Measurements from ENCODE around the gene CTTNBP2. TPM values are rescaled to one million over a fixed set of nuclear protein-coding genes. Genes with fewer than 3 reads are reported as not detected.
A peak's percentile ranks its signal among the peaks of the same experiment; 100 is the strongest.

Gene CTTNBP2
- polyA plus RNA-seq, 2 of the 4 experiments (the other 2 are of a cell fraction): 0.18 to 0.25 TPM

DNA sequence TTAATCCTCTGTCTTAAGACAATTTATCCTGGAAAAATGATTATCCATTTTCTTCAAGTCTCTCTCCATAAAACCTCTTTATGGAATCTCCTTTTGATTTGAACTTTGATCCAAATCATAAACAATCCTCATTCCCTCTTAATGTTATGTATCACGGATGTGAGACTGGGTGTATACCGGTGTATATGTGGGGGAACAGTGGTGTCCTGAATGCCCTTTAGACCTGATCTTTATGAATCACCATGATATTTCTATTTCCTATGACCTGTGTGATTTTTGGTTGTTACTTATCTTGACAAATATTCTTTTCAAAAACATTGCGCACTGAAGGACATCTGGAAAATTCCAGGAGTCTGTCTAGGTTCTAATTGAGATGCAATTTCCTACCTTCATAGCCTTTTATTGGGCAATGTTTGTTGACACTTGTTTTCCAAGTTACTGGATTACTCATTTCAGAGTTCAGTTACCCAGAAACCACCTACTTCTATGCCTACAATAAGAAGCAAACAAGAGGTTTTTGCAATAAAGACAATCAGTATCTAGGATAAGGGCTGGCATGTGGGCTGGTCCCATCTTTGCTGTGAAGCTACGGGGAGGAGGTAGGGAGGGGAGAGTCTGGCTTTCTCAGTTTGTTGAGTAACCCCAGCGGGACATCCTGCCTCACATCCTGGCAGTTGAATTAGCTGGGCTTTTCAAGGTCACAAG lies 190.4 kb downstream of the CTTNBP2 start (continued):
- TF ChIP-seq HOXB13 (CRISPR knock-in tag; IDR thresholded peaks at IDR 0.05; ENCODE audit: low read depth) (no peak), SMC3 (IDR thresholded peaks at IDR 0.05) (peak; percentile 25; the same call in 1 of the 3 replicates), NFE2L2 (conservative IDR thresholded peaks at IDR 0.05; ENCODE audit: low read length) (no peak)
- TF ChIP-seq, protein P1, sequence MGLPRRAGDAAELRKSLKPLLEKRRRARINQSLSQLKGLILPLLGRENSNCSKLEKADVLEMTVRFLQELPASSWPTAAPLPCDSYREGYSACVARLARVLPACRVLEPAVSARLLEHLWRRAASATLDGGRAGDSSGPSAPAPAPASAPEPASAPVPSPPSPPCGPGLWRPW (IDR thresholded peaks at IDR 0.05): peak; percentile 53; the same call in 1 of the 2 replicates
- TF ChIP-seq, protein P2, sequence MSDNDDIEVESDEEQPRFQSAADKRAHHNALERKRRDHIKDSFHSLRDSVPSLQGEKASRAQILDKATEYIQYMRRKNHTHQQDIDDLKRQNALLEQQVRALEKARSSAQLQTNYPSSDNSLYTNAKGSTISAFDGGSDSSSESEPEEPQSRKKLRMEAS (IDR thresholded peaks at IDR 0.05): peak; percentile 54; the same call in 1 of the 2 replicates

DNA sequence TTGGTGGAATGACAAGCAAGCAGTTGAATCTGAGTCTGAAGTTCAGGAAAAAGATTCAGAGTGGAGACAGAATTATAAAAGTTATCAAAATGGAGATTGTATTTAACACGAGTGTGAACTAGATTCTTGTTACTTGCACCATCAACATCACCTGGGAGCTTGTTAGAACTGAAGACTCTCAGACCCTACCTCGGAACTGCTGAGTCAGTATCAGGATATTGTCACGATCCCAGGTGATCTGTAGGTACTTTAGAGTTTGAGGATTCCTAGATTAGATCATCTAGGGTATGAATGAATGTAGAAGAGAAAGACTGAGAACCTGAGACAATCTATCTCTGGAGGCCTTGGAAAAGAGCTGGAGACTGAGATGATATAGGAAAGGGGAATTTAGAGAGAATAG lies 194.1 kb downstream of the CTTNBP2 start:
- TF ChIP-seq POLR2A (IDR thresholded peaks at IDR 0.05; ENCODE audit: low read length) (no peak), MAFK (IDR thresholded peaks at IDR 0.05; ENCODE audit: partially characterized antibody) (peak; percentile 66)
- Histone ChIP-seq H3K4me2 (no peak overlapping the region), H3K9me3 (no peaks in the 10 kb centered on the region), H3K4me1 (peaks cover 39% of the 10 kb centered on the region), H3K27ac (peak overlapping the region in 1 of 2 experiments; percentile 42; a peak in 2 of 6 replicates), H3K4me3 (no peak overlapping the region)
- FAIRE-seq (no peak), ATAC-seq (no peak), DNase-seq (ENCODE audit: low read depth in 1 of 2, low spot score in 1 of 2) (no peak)
- WGBS (ENCODE audit: missing lambda C conversion rate): 60% methylated on average over 3 of the region's 3 CpGs
- POLR2A ChIA-PET: no interaction called here
- CTCF ChIA-PET: interaction anchor here (1.1 kb wide), 1 partner anchor 11 kb away, joined by 3 read pairs; no protein-coding TSS in a partner anchor

DNA sequence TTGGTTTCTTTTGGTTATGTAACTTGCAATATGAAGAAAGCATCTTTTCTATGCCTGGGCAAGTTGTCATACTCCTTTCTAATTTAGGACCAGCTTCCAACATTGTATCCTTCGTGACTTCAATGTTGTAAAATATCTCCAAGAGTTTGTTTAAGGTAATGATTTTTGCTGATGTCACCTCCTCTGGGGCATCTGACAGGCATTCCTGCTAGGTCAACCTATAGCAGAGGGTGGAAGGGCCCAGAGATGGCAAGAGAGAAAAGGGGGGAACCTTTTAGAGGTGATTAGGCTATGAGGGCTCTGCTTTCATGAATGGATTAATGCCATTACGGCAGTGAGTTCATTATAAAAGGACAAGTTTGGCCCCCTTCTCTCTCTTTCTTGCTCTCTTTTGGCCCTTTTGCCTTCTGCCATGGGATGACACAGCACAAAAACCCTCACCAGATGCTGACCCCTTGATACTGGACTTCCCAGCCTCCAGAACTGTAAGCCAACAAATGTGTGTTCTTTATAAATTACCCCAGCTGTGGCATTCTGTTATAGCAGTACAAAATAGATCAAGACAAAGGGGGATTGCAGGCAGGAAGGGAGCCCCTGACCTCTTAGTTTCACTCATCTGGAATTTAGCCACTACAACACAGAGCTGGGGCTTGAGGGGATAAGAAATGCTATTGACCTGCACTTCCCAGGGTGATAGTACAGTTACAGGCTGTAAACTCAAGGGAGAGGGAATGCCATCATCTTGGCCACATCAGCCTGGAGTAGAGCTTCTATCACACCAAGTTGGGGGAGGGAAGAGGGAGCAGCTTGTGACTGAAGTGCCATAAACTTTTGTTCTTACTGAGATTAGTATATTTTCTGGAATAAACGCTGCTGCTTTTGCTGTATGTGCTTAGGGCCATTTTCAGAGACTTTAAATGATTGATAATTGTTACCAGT lies 197.5 kb downstream of the CTTNBP2 start:
- ATAC-seq: peak in 1 of 2 experiments; percentile 51; a peak in 2 of 6 replicates
- no peak for FAIRE-seq
- TF ChIP-seq, protein P3, sequence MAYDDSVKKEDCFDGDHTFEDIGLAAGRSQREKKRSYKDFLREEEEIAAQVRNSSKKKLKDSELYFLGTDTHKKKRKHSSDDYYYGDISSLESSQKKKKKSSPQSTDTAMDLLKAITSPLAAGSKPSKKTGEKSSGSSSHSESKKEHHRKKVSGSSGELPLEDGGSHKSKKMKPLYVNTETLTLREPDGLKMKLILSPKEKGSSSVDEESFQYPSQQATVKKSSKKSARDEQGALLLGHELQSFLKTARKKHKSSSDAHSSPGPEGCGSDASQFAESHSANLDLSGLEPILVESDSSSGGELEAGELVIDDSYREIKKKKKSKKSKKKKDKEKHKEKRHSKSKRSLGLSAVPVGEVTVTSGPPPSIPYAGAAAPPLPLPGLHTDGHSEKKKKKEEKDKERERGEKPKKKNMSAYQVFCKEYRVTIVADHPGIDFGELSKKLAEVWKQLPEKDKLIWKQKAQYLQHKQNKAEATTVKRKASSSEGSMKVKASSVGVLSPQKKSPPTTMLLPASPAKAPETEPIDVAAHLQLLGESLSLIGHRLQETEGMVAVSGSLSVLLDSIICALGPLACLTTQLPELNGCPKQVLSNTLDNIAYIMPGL (CRISPR knock-in tag; IDR thresholded peaks at IDR 0.05; ENCODE audit: borderline replicate concordance): no peak
- Histone ChIP-seq H3K27ac (peak overlapping the region; percentile 18 to 55; a peak in 4 of 6 replicates), H3K9me3 (no peaks in the 10 kb centered on the region), H3K4me3 (no peak overlapping the region), H3K4me2 (no peak overlapping the region), H3K4me1 (peaks cover 24% of the 10 kb centered on the region)
- ChIA-PET POLR2A (no interaction called here), CTCF (interaction anchor here (1.1 to 3.2 kb wide), 4 partner anchors 40 to 216 kb away, joined by 3 to 18 read pairs (median 4); no protein-coding TSS in a partner anchor)
- peak in 1 of 2 experiments; percentile 16 for DNase-seq (ENCODE audit: low read depth in 1 of 2, low spot score in 1 of 2)
- 65% methylated on average over 3 of the region's 3 CpGs for WGBS (ENCODE audit: missing lambda C conversion rate)

DNA sequence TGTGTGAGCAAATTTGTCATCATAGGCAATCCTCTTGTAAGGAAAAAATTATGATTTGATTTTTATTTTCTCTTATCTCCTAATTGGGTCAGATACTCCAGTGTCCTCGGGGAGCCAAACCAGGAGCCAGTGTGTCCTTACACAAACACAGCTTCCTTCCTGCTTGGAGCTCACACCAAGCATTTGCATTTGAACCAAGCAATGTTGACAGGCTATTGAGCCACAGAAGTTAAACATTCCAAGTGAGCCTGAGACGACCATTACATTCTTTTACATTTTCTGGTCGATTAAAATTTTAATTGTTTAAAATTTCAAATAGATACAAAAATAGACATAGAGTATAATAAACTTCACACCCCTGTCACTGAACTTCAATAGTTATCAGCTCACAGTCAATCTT lies 198.6 kb downstream of the CTTNBP2 start:
- CTCF ChIA-PET: interaction anchor here (1.3 to 3.2 kb wide), 2 partner anchors 41 to 215 kb away, joined by 3 to 18 read pairs; no protein-coding TSS in a partner anchor
- 12% methylated on average over 3 of the region's 3 CpGs for WGBS (ENCODE audit: missing lambda C conversion rate)
- Histone ChIP-seq H3K4me2 (no peak overlapping the region), H3K4me3 (no peak overlapping the region), H3K4me1 (peaks cover 24% of the 10 kb centered on the region), H3K27ac (no peak overlapping the region; a peak in 1 of 6 replicates), H3K9me3 (no peaks in the 10 kb centered on the region)
- no peak for TF ChIP-seq ZC3H11A (IDR thresholded peaks at IDR 0.05)
- no peak for TF ChIP-seq KDM1A (IDR thresholded peaks at IDR 0.05; ENCODE audit: low read depth)
- TF ChIP-seq EHMT2 (IDR thresholded peaks at IDR 0.05; ENCODE audit: low read depth): no peak
- no peak for TF ChIP-seq EHF (CRISPR knock-in tag; IDR thresholded peaks at IDR 0.05)
- no peak for TF ChIP-seq BHLHE40 (IDR thresholded peaks at IDR 0.05; ENCODE audit: low read depth, low read length)
- no peak for TF ChIP-seq TP53 (CRISPR knock-in tag; IDR thresholded peaks at IDR 0.05)
- TF ChIP-seq KDM5A (IDR thresholded peaks at IDR 0.05): no peak
- TF ChIP-seq, protein P4, sequence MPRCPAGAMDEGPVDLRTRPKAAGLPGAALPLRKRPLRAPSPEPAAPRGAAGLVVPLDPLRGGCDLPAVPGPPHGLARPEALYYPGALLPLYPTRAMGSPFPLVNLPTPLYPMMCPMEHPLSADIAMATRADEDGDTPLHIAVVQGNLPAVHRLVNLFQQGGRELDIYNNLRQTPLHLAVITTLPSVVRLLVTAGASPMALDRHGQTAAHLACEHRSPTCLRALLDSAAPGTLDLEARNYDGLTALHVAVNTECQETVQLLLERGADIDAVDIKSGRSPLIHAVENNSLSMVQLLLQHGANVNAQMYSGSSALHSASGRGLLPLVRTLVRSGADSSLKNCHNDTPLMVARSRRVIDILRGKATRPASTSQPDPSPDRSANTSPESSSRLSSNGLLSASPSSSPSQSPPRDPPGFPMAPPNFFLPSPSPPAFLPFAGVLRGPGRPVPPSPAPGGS (IDR thresholded peaks at IDR 0.05): no peak
- TF ChIP-seq POLR2AphosphoS2 (conservative IDR thresholded peaks at IDR 0.05; ENCODE audit: low read length): no peak
- ATAC-seq (no peak), FAIRE-seq (no peak), DNase-seq (ENCODE audit: low read depth in 1 of 2, low spot score in 1 of 2) (no peak)
- POLR2A ChIA-PET: no interaction called here

Data from A549 (cell line).